MCF 10A (cell line): ENCODE measurements around the gene RTN4R. TPM values are rescaled to one million over a fixed set of nuclear protein-coding genes. Genes with fewer than 3 reads are reported as not detected.

Experiments used
- BruUV-seq: library from RNA; stranded (reverse); fragments of 400-500 nt; replicated peaks from 2 replicates; lab custom pipeline; 2021; lab: Mats Ljungman, UMichigan
- CTCF ChIA-PET: fragments of 300-600 bp; sonication (Branson Sonifier 250); formaldehyde crosslinking; extraction: SDS; loops from one replicate; lab custom pipeline; 2021; ENCODE audit warnings: antibody characterized with exemption, inconsistent platforms; lab: Yijun Ruan, JAX
- POLR2A ChIA-PET: fragments of 300-600, 350-650 bp; sonication (Branson Sonifier 250); formaldehyde crosslinking; extraction: SDS; loops from one replicate; lab custom pipeline; 2020; ENCODE audit warnings: antibody characterized with exemption, inconsistent platforms; lab: Yijun Ruan, JAX
- DNase-seq: peaks from one replicate; pipeline ENCODE4 v3.0.0-alpha.2; 2018; ENCODE audit not compliant: unreplicated experiment
- H3K27ac Mint-ChIP-seq: one replicate; pipeline ENCODE4 v1.8.0; 2022; ENCODE audit warnings: mild to moderate bottlenecking, low read depth, mixed read lengths; ENCODE audit not compliant: unreplicated experiment
- H3K27me3 Mint-ChIP-seq: one replicate; pipeline ENCODE4 v1.8.0; 2022; ENCODE audit warnings: mixed read lengths; ENCODE audit not compliant: insufficient read depth, unreplicated experiment
- H3K36me3 Mint-ChIP-seq: one replicate; pipeline ENCODE4 v1.8.0; 2022; ENCODE audit warnings: mild to moderate bottlenecking, moderate library complexity, mixed read lengths; ENCODE audit not compliant: insufficient read depth, unreplicated experiment
- H3K4me1 Mint-ChIP-seq: one replicate; pipeline ENCODE4 v1.8.0; 2022; ENCODE audit warnings: mixed read lengths; ENCODE audit not compliant: insufficient read depth, unreplicated experiment
- H3K4me3 Mint-ChIP-seq: one replicate; pipeline ENCODE4 v1.8.0; 2022; ENCODE audit warnings: mild to moderate bottlenecking, moderate library complexity, mixed read lengths; ENCODE audit not compliant: unreplicated experiment
- H3K9me3 Mint-ChIP-seq: one replicate; pipeline ENCODE4 v1.8.0; 2022; ENCODE audit warnings: mixed read lengths; ENCODE audit not compliant: unreplicated experiment
- intact Hi-C: fragments of 100-400 bp; cut with micrococcal nuclease; formaldehyde crosslinking; loops from 2 replicates; pipeline ENCODE4 v1.14.1; 2022
- total RNA-seq: library from RNA; stranded (reverse); gene quantifications from 2 replicates; pipeline ENCODE4 v1.2.3, GENCODE V29; 2022
- TF ChIP-seq, protein P1 (sequence below): fragments of 200-600 bp; IDR thresholded peaks from one replicate; pipeline ENCODE4 v1.8.0; 2022; ENCODE audit warnings: antibody characterized with exemption, mild to moderate bottlenecking; ENCODE audit not compliant: unreplicated experiment

RTN4R gene
- total RNA-seq, 1 experiment from 2014 or later, result 2.7 TPM

DNA sequence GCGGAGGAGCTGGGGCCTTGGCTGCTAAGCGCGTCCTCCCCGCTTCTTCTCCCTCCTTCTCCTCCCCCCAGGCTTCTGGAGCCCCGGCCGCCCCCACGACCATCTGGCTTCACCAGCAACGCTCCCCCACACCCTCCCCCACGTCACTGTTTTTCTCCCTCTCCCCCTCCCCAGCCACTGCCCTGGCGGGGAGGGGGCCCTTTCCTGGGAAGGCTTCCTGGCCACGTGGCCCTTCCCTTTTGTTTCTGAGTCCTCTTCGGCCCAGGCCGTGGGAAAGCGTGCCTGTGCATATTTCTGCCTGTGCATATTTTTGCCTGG is 27.7 kb downstream of the RTN4R start:
- CTCF ChIA-PET, result no interaction called here
- intact Hi-C loops, result no loop called here

DNA sequence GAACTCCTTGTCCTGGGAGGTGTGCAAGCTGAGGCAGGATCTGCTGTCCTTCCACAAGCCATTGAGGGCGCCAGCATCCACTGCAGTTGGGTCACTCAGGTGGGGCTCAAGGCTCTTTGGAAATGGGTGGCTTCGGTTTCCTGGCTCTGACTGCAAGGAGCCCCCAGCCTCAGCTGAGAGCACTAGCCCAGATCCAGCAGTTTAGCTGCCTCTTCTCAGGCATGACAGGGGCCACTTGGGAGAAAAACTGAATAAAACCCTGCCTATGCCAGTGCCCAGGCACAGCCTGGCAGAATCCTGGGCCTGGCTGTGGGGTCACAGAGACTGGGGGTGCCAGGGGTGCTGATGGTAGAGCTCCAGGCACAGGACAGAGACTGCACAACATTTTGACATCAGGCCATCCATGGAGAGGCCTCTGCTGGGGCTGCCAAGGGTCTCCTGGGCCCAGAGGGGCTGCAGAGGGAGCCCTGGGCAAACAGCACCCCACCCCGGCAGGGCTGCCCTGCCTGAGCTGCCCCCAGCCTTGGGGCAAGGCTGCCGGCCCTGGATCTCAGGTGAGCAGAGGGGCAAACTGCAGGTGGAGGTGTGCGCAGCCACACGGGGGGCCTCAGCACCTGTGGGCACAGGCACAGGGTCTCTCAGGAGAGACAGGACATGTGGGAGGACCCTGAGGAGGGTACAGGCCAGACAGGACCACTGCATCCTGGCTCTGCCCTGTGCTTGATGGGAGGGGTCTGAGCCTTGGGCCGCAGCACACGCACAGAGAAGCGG is 28.3 kb downstream of the RTN4R start:
- Mint-ChIP-seq H3K4me1 (no peaks in the 10 kb centered on the region), H3K4me3 (no peak overlapping the region), H3K9me3 (no peaks in the 10 kb centered on the region), H3K36me3 (no peaks in the 10 kb centered on the region), H3K27me3 (no peaks in the 10 kb centered on the region), H3K27ac (no peak overlapping the region)
- TF ChIP-seq, protein P1, sequence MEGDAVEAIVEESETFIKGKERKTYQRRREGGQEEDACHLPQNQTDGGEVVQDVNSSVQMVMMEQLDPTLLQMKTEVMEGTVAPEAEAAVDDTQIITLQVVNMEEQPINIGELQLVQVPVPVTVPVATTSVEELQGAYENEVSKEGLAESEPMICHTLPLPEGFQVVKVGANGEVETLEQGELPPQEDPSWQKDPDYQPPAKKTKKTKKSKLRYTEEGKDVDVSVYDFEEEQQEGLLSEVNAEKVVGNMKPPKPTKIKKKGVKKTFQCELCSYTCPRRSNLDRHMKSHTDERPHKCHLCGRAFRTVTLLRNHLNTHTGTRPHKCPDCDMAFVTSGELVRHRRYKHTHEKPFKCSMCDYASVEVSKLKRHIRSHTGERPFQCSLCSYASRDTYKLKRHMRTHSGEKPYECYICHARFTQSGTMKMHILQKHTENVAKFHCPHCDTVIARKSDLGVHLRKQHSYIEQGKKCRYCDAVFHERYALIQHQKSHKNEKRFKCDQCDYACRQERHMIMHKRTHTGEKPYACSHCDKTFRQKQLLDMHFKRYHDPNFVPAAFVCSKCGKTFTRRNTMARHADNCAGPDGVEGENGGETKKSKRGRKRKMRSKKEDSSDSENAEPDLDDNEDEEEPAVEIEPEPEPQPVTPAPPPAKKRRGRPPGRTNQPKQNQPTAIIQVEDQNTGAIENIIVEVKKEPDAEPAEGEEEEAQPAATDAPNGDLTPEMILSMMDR, result no peak
- ChIA-PET CTCF (interaction anchor here (0.6 kb wide), 1 partner anchor 42 kb away, joined by 4 read pairs; no protein-coding TSS in a partner anchor), POLR2A (no interaction called here)
- DNase-seq, result no peak
- intact Hi-C loops, result loop anchor here (2.0 kb wide), 1 partner anchor 83 kb away; no protein-coding TSS in a partner anchor
- no TSS peak for BruUV-seq

More for the DNA sequence above, 27.7 kb downstream of the RTN4R start:
- no peak overlapping the region for H3K4me3 Mint-ChIP-seq
- no peak overlapping the region for H3K27ac Mint-ChIP-seq
- TF ChIP-seq, protein P1, result no peak
- no peaks in the 10 kb centered on the region for H3K27me3 Mint-ChIP-seq
- H3K9me3 Mint-ChIP-seq, result no peaks in the 10 kb centered on the region
- H3K36me3 Mint-ChIP-seq, result no peaks in the 10 kb centered on the region
- H3K4me1 Mint-ChIP-seq, result no peaks in the 10 kb centered on the region
- no peak for DNase-seq
- no TSS peak for BruUV-seq
- POLR2A ChIA-PET, result no interaction called here

DNA sequence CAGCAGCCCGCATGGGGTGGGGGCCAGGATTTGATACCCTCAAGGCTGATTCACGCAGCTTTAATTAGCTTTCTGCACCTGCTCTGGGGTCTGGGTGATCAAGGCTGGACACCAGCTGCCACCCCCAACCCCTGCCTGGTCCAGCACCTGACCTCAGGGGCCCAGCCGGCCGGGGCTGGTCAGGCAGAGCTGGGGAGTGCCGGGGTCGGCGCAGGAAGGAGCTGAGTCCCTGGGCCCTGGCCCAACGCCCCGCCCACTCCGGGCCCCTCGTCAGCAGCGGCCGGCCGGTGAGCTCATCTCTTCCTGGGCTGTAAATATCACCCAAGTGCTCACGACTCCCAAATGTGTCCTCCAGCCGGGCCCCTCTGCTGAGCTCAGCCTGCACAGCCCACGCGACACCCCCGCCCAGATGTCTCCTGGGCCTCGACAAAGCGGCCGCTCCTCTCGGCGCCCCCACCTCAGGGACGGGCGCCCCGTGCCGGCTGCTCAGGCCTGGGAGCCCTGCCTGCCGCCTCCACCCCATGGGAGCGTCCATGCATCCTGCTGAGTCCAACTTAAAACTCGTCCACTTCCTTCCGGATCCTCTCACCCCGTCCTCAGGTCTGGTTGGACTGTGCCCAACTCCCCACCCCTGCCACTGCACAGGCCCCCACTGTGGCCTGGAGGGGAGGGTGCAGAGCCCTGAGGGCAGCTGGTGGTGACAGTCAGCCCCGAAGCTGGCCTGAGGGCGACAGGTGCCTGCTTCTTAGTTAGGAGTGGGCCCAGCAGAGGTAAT is 29.0 kb downstream of the RTN4R start:
- TF ChIP-seq, protein P1, result no peak
- DNase-seq, result no peak
- Mint-ChIP-seq H3K36me3 (no peaks in the 10 kb centered on the region), H3K4me3 (no peak overlapping the region), H3K27me3 (no peaks in the 10 kb centered on the region), H3K4me1 (no peaks in the 10 kb centered on the region), H3K9me3 (no peaks in the 10 kb centered on the region), H3K27ac (no peak overlapping the region)
- no TSS peak for BruUV-seq
- ChIA-PET CTCF (interaction anchor here (0.5 to 1.4 kb wide), 3 partner anchors 9 to 637 kb away, joined by 3 to 5 read pairs (median 4); no protein-coding TSS in a partner anchor), POLR2A (no interaction called here)
- intact Hi-C loops, result loop anchor here (2.0 kb wide), 1 partner anchor 82 kb away; no protein-coding TSS in a partner anchor

DNA sequence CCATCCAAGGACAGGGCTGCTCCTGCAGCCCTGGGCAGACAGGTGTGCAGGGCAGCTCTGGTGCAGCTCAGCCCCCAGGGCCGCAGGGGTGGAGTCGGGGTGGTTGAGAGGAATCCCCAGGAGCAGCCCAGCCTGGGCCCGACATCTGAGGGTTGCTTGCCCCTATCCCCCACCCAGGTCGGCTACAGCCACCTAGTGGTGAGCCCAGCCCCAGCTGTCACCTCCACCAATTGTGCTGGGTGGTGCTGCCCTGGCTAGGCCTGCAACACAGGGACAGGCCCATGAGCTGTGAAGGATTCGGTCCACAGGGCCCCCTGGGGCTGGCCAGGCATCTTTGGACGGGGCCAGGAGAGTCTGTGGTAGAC is 29.6 kb downstream of the RTN4R start:
- ChIA-PET POLR2A (no interaction called here), CTCF (interaction anchor here (0.5 to 1.4 kb wide), 4 partner anchors 9 to 638 kb away, joined by 3 to 8 read pairs (median 4); no protein-coding TSS in a partner anchor)
- Mint-ChIP-seq H3K27ac (no peak overlapping the region), H3K9me3 (no peaks in the 10 kb centered on the region), H3K27me3 (no peaks in the 10 kb centered on the region), H3K4me3 (no peak overlapping the region), H3K36me3 (no peaks in the 10 kb centered on the region), H3K4me1 (no peaks in the 10 kb centered on the region)
- BruUV-seq, result no TSS peak
- TF ChIP-seq, protein P1, result peak; percentile 44
- peak; percentile 39 for DNase-seq
- intact Hi-C loops, result loop anchor here (2.0 kb wide), 1 partner anchor 82 kb away; no protein-coding TSS in a partner anchor
